H1 (cell line): Measurements from ENCODE around the gene PTCH2. TPM values are rescaled to one million over a fixed set of nuclear protein-coding genes. Genes with fewer than 3 reads are reported as not detected.

ENCODE experiments used
- CTCF ChIA-PET: fragments of 300-600 bp; sonication (Branson Sonifier 250); formaldehyde crosslinking; loops from one replicate; lab custom pipeline; 2021; ENCODE audit not compliant: partially characterized antibody; lab: Charles Lee
- POLR2A ChIA-PET: fragments of 300-600 bp; sonication (Branson Sonifier 250); formaldehyde crosslinking; loops from one replicate; lab custom pipeline; 2021; ENCODE audit warnings: inconsistent platforms; ENCODE audit not compliant: partially characterized antibody; lab: Charles Lee
- DNase-seq, 2 experiments: peaks; one replicate each; pipeline versions ENCODE4 v3.0.0 to v3.0.0-alpha.2; 2010 to 2022; ENCODE audit warnings: low spot score in 2 of 2, low read depth in 1 of 2, mixed read lengths in 1 of 2
- FAIRE-seq: peaks from 2 replicates; lab custom pipeline; 2011; peaks lifted over from hg19 to GRCh38; lab: Jason Lieb, UNC
- H2AFZ ChIP-seq: 2 replicates; pipeline ENCODE4 v1.8.1; 2012; ENCODE audit warnings: low read length, inconsistent platforms
- H2AK5ac ChIP-seq: 2 replicates; pipeline ENCODE4 v1.6.1; 2013; ENCODE audit warnings: low read depth, low read length
- H2BK120ac ChIP-seq: replicated peaks from 2 replicates; pipeline ENCODE3; 2013; ENCODE audit warnings: low read depth, low read length, inconsistent platforms
- H2BK12ac ChIP-seq: 2 replicates; pipeline ENCODE4 v1.6.1; 2013; ENCODE audit warnings: low read depth, low read length
- H2BK15ac ChIP-seq: 2 replicates; pipeline ENCODE4 v1.6.1; 2013; ENCODE audit warnings: low read length
- H2BK20ac ChIP-seq: 2 replicates; pipeline ENCODE4 v1.6.1; 2013; ENCODE audit warnings: low read length
- H2BK5ac ChIP-seq: 2 replicates; pipeline ENCODE4 v1.6.1; 2013; ENCODE audit warnings: low read depth, low read length
- H3K14ac ChIP-seq: 2 replicates; pipeline ENCODE4 v1.6.1; 2013; ENCODE audit warnings: inconsistent platforms; ENCODE audit not compliant: insufficient read length
- H3K18ac ChIP-seq: 2 replicates; pipeline ENCODE4 v1.6.1; 2013; ENCODE audit warnings: low read length; ENCODE audit errors: extremely low read depth
- H3K23ac ChIP-seq: 2 replicates; pipeline ENCODE4 v1.6.1; 2013; ENCODE audit warnings: inconsistent platforms; ENCODE audit not compliant: insufficient read length
- H3K23me2 ChIP-seq: 2 replicates; pipeline ENCODE4 v1.6.1; 2013; ENCODE audit warnings: low read depth, low read length
- H3K27ac ChIP-seq: 2 replicates; pipeline ENCODE4 v1.6.1; 2011; ENCODE audit warnings: low read depth, low read length, inconsistent platforms
- H3K27me3 ChIP-seq, 4 experiments: replicated peaks in 1 of 4; 1 replicate in 1 of 4; 2 replicates in 3 of 4; pipeline versions ENCODE4 v1.6.1 to v1.8.1; 2011 to 2013; ENCODE audit warnings: low read length in 3 of 4, mild to moderate bottlenecking in 3 of 4, inconsistent platforms in 2 of 4, mixed read lengths in 2 of 4, moderate library complexity in 1 of 4; ENCODE audit not compliant: control insufficient read depth in 3 of 4, insufficient read depth in 3 of 4; ENCODE audit errors: extremely low read depth in 1 of 4
- H3K36me3 ChIP-seq, 4 experiments: 2 replicates each; pipeline versions ENCODE4 v1.6.1 to v1.8.1; 2011 to 2013; ENCODE audit warnings: mild to moderate bottlenecking in 4 of 4, low read length in 3 of 4, moderate library complexity in 2 of 4, control low read depth in 1 of 4, inconsistent platforms in 1 of 4; ENCODE audit not compliant: insufficient read depth in 4 of 4, control insufficient read depth in 2 of 4
- H3K4ac ChIP-seq: replicated peaks from 2 replicates; pipeline ENCODE3; 2013; ENCODE audit warnings: low read length, low read depth, mixed read lengths, inconsistent platforms; ENCODE audit not compliant: insufficient read length
- H3K4me1 ChIP-seq, 4 experiments: replicated peaks in 1 of 4; 1 replicate in 1 of 4; 2 replicates in 3 of 4; pipeline versions ENCODE4 v1.6.1 to v1.8.1; 2011 to 2013; ENCODE audit warnings: low read length in 3 of 4, inconsistent platforms in 2 of 4, mixed read lengths in 1 of 4; ENCODE audit not compliant: insufficient read depth in 4 of 4, control insufficient read depth in 3 of 4
- H3K4me2 ChIP-seq, 2 experiments: 2 replicates each; pipeline versions ENCODE4 v1.6.1 to v1.8.1; 2011 to 2013; ENCODE audit warnings: low read depth in 2 of 2, low read length in 2 of 2, control low read depth in 1 of 2, inconsistent platforms in 1 of 2, mild to moderate bottlenecking in 1 of 2; ENCODE audit not compliant: insufficient read depth in 1 of 2
- H3K4me3 ChIP-seq, 4 experiments: fragments of 200-600, 300-600 bp in 1 of 4; sonication (generic), shearing (Covaris generic), sonication (Bioruptor Twin) in 1 of 4; 2 replicates each; pipeline versions ENCODE4 v1.5.1 to v1.8.1; 2011 to 2016; ENCODE audit warnings: low read length in 4 of 4, low read depth in 3 of 4, control low read depth in 2 of 4, inconsistent platforms in 2 of 4, mild to moderate bottlenecking in 2 of 4, mixed read lengths in 1 of 4, moderate library complexity in 1 of 4; ENCODE audit not compliant: insufficient read depth in 2 of 4; ENCODE audit errors: extremely low read depth in 1 of 4
- H3K56ac ChIP-seq: replicated peaks from 2 replicates; pipeline ENCODE3; 2013; ENCODE audit warnings: low read depth, mild to moderate bottlenecking, mixed read lengths, low read length, inconsistent platforms; ENCODE audit not compliant: insufficient read length
- H3K79me1 ChIP-seq: 2 replicates; pipeline ENCODE4 v1.6.1; 2013; ENCODE audit warnings: low read depth, low read length, control low read depth
- H3K79me2 ChIP-seq, 2 experiments: 2 replicates each; pipeline versions ENCODE4 v1.6.1 to v1.8.1; 2012 to 2013; ENCODE audit warnings: low read length in 2 of 2, mild to moderate bottlenecking in 2 of 2, inconsistent platforms in 1 of 2; ENCODE audit not compliant: insufficient read depth in 2 of 2, control insufficient read depth in 1 of 2
- H3K9ac ChIP-seq, 4 experiments: replicated peaks in 1 of 4; 1 replicate in 1 of 4; 2 replicates in 3 of 4; pipeline versions ENCODE4 v1.6.1 to v1.8.1; 2011 to 2013; ENCODE audit warnings: low read depth in 3 of 4, low read length in 3 of 4, control low read depth in 2 of 4, mild to moderate bottlenecking in 2 of 4, moderate library complexity in 2 of 4, inconsistent platforms in 1 of 4; ENCODE audit errors: extremely low read depth in 1 of 4
- H3K9me3 ChIP-seq, 2 experiments: 2 replicates each; pipeline versions ENCODE4 v1.6.1 to v1.8.1; 2012 to 2013; ENCODE audit warnings: mild to moderate bottlenecking in 2 of 2, moderate library complexity in 2 of 2, control low read depth in 1 of 2, inconsistent platforms in 1 of 2, low read depth in 1 of 2, low read length in 1 of 2, mixed read lengths in 1 of 2; ENCODE audit not compliant: insufficient read depth in 2 of 2
- H4K20me1 ChIP-seq, 2 experiments: replicated peaks in 1 of 2; 2 replicates each; pipeline versions ENCODE3 to v1.8.1; 2011 to 2013; ENCODE audit warnings: inconsistent platforms in 2 of 2, low read length in 2 of 2, mild to moderate bottlenecking in 1 of 2; ENCODE audit not compliant: insufficient read depth in 2 of 2, control insufficient read depth in 1 of 2
- H4K5ac ChIP-seq: 2 replicates; pipeline ENCODE4 v1.6.1; 2013; ENCODE audit warnings: low read length, low read depth, mixed read lengths, inconsistent platforms; ENCODE audit not compliant: insufficient read length
- H4K8ac ChIP-seq: 2 replicates; pipeline ENCODE4 v1.8.0; 2013; ENCODE audit warnings: mild to moderate bottlenecking, moderate library complexity, low read length, inconsistent platforms; ENCODE audit not compliant: insufficient read depth; ENCODE audit errors: extremely low read depth
- H4K91ac ChIP-seq: replicated peaks from 2 replicates; pipeline ENCODE3; 2013; ENCODE audit warnings: low read length, mixed read lengths, inconsistent platforms; ENCODE audit not compliant: insufficient read length
- ATF2 ChIP-seq: IDR thresholded peaks from 2 replicates; pipeline ENCODE4 v1.6.1; 2012; ENCODE audit warnings: low read length, inconsistent platforms
- EP300 ChIP-seq, 2 experiments: IDR thresholded peaks; 1 replicate in 1 of 2; 2 replicates in 1 of 2; pipeline ENCODE4 v1.6.1; 2011 to 2012; ENCODE audit warnings: low read depth in 2 of 2, low read length in 2 of 2, mild to moderate bottlenecking in 2 of 2, borderline replicate concordance in 1 of 2, inconsistent platforms in 1 of 2, moderate library complexity in 1 of 2
- GTF2F1 ChIP-seq: IDR thresholded peaks from 2 replicates; pipeline ENCODE4 v1.6.1; 2012; ENCODE audit warnings: low read depth, low read length, improper control_type of control experiment, borderline replicate concordance
- JUND ChIP-seq: IDR thresholded peaks from 2 replicates; pipeline ENCODE4 v1.6.1; 2011; ENCODE audit warnings: mild to moderate bottlenecking, improper control_type of control experiment, low read length
- POU5F1 ChIP-seq: IDR thresholded peaks from 2 replicates; pipeline ENCODE4 v1.6.1; 2011; ENCODE audit warnings: low read depth, mild to moderate bottlenecking, low read length, moderate library complexity
- RXRA ChIP-seq: IDR thresholded peaks from 2 replicates; pipeline ENCODE4 v1.6.1; 2011; ENCODE audit warnings: low read depth, mild to moderate bottlenecking, low read length, moderate library complexity; ENCODE audit not compliant: insufficient read depth
- SIRT6 ChIP-seq: IDR thresholded peaks from one replicate; pipeline ENCODE4 v1.7.1; 2012; ENCODE audit warnings: low read length, inconsistent platforms
- SIX5 ChIP-seq: IDR thresholded peaks from 2 replicates; pipeline ENCODE4 v1.6.1; 2011; ENCODE audit warnings: mild to moderate bottlenecking, low read depth, low read length
- SP1 ChIP-seq: IDR thresholded peaks from 2 replicates; pipeline ENCODE4 v1.6.1; 2011; ENCODE audit warnings: low read depth, low read length
- SP2 ChIP-seq: IDR thresholded peaks from 2 replicates; pipeline ENCODE4 v1.6.1; 2012; ENCODE audit warnings: mild to moderate bottlenecking, low read length, inconsistent platforms
- SP4 ChIP-seq: IDR thresholded peaks from 2 replicates; pipeline ENCODE4 v1.6.1; 2012; ENCODE audit warnings: low read length, inconsistent platforms
- WGBS, 2 experiments: shearing (Covaris generic) in 1 of 2; methylation state at CpG; one replicate each; pipeline versions ENCODE4 v1.1.6 to v1.1.7; 2013 to 2015; ENCODE audit warnings: low lambda C conversion rate in 2 of 2, mixed read lengths in 2 of 2, inconsistent platforms in 1 of 2, low coverage in 1 of 2, missing lambda C conversion rate in 1 of 2; ENCODE audit not compliant: insufficient replicate concordance in 2 of 2, insufficient coverage in 1 of 2, insufficient read length in 1 of 2; ENCODE audit errors: extremely low coverage in 1 of 2, missing lambda C conversion rate in 1 of 2; 5-methylcytosine and 5-hydroxymethylcytosine counted together
- polyA plus RNA-seq, 7 experiments: library from polyadenylated mRNA; depleted of rRNA in 3 of 7; stranded (reverse) in 5 of 7; unstranded in 2 of 7; fragments of >200 nt in 5 of 7; fragments of 200-250 nt in 2 of 7; gene quantifications; 1 replicate in 5 of 7; 2 replicates in 1 of 7; 4 replicates in 1 of 7; pipeline versions ENCODE4 v1.2.1 to v1.2.3, GENCODE V29; 2011 to 2013; ENCODE audit warnings: missing spikeins in 2 of 7, mixed read lengths in 2 of 7
- total RNA-seq: library from RNA; stranded (reverse); fragmentation: NEBNext Ultra II Directional; extraction: Animal tissue kit (Norgen Biotek cat#: 25700); gene quantifications from 2 replicates; pipeline ENCODE4 v1.2.1, GENCODE V29; 2021

The PTCH2 gene
- total and polyA plus RNA-seq, 2 of the 8 experiments (the other 6 are each of a cell fraction or from before 2014, with no cell fraction given), result 0.35 to 1.2 TPM

- H2AK5ac ChIP-seq, result no peak overlapping the region
- no peak overlapping the region for H3K23ac ChIP-seq
- no peak overlapping the region for H3K18ac ChIP-seq
- H3K27ac ChIP-seq, result no peak overlapping the region
- no peak overlapping the region for H3K9ac ChIP-seq
- H3K4me3 ChIP-seq, result no peak overlapping the region
- H3K23me2 ChIP-seq, result 0 out of 2 replicates have a peak, but pooled peaks cover 2% of the 10 kb centered on the region
- no peak overlapping the region for H2AFZ ChIP-seq
- TF ChIP-seq RXRA, result no peak
- no peak for TF ChIP-seq GTF2F1
- no peak for TF ChIP-seq SIRT6
- no peak for TF ChIP-seq POU5F1
- no peak for TF ChIP-seq SP1
- TF ChIP-seq SIX5, result no peak
- TF ChIP-seq EP300 (IDR thresholded peaks at IDR 0.05; ENCODE audit: borderline replicate concordance in 1 of 2, low read depth in 2 of 2, low read length in 2 of 2), result no peak
- TF ChIP-seq ATF2, result no peak
- TF ChIP-seq SP2, result no peak
- no peak for TF ChIP-seq JUND
- TF ChIP-seq SP4, result no peak
- TF ChIP-seq, all 59 proteins: peak for 0
- Histone ChIP-seq H2BK15ac (no peak overlapping the region), H3K14ac (no peak overlapping the region), H3K4ac (no peak overlapping the region), H3K79me2 (no peaks in the 10 kb centered on the region), H3K36me3 (no peaks in the 10 kb centered on the region; a peak in 1 of 8 replicates), H2BK20ac (no peak overlapping the region), H4K91ac (no peak overlapping the region), H2BK120ac (no peak overlapping the region), H3K4me1 (no peaks in the 10 kb centered on the region), H4K5ac (no peak overlapping the region), H2BK5ac (no peak overlapping the region), H3K4me2 (no peak overlapping the region), H2BK12ac (no peak overlapping the region), H4K8ac (no peak overlapping the region), H3K9me3 (no peaks in the 10 kb centered on the region), H4K20me1 (no peaks in the 10 kb centered on the region), H3K79me1 (no peaks in the 10 kb centered on the region), H3K56ac (no peak overlapping the region), H3K27me3 (no peaks in the 10 kb centered on the region)
- FAIRE-seq (no peak), DNase-seq (no peak)
- 97% methylated on average over 9 of the region's 10 CpGs; no CpG with 5 or more reads in 1 of the 2 experiments for WGBS, 2 experiments
- CTCF ChIA-PET, result interaction anchor here (0.6 to 1.7 kb wide), 6 partner anchors 10 to 339 kb away, joined by 3 to 8 read pairs (median 3); partner anchors contain the start of gene ZSWIM5
- POLR2A ChIA-PET, result interaction anchor here (1.1 to 1.2 kb wide), 2 partner anchors 48 to 145 kb away, joined by 3 to 4 read pairs; no protein-coding TSS in a partner anchor
These were observed 24.7 kb upstream of the PTCH2 start for GRCh38 chr1:44867801-44868200.
